Measurements from ENCODE around the gene ITCH.
"Not testable (repeated sequence)": the region's sequence is repeated elsewhere in the genome, so short reads cannot be mapped to it uniquely, and the experiment has no call there.

ITCH gene

GRCh38 chr20:34461779-34462087 is 98.7 kb downstream of the ITCH start:
- DNase-seq (ENCODE audit: low read depth): no peak

- DNase-seq (ENCODE audit: low read depth): no peak
Measured at GRCh38 chr20:34468951-34469350, 105.9 kb downstream of the ITCH start.

- no peak for DNase-seq (ENCODE audit: low read depth)
Measured at GRCh38 chr20:34472246-34472925, 109.3 kb downstream of the ITCH start.

- no peak for DNase-seq (ENCODE audit: low read depth)
Measured at GRCh38 chr20:34473262-34473883, 110.3 kb downstream of the ITCH start.

- DNase-seq (ENCODE audit: low read depth): peak; percentile 8
Measured at GRCh38 chr20:34475979-34476736, 113.1 kb downstream of the ITCH start.

GRCh38 chr20:34479627-34480026 is 116.6 kb downstream of the ITCH start:
- DNase-seq (ENCODE audit: low read depth): no peak

- DNase-seq (ENCODE audit: low read depth): not testable (repeated sequence)
Measured at GRCh38 chr20:34482154-34482553, 119.1 kb downstream of the ITCH start.

GRCh38 chr20:34483585-34484220 is 120.6 kb downstream of the ITCH start:
- DNase-seq (ENCODE audit: low read depth): not testable (repeated sequence)

GRCh38 chr20:34485068-34485634 is 122.1 kb downstream of the ITCH start:
- no peak for DNase-seq (ENCODE audit: low read depth)

GRCh38 chr20:34491226-34491931 is 128.3 kb downstream of the ITCH start:
- DNase-seq (ENCODE audit: low read depth): no peak

- DNase-seq (ENCODE audit: low read depth): no peak
Measured at GRCh38 chr20:34491932-34492509, 128.9 kb downstream of the ITCH start.

- DNase-seq (ENCODE audit: low read depth): no peak
Measured at GRCh38 chr20:34493646-34494045, 130.6 kb downstream of the ITCH start.

GRCh38 chr20:34495307-34495706 is 132.2 kb downstream of the ITCH start:
- DNase-seq (ENCODE audit: low read depth): no peak

GRCh38 chr20:34495916-34496315 is 132.8 kb downstream of the ITCH start:
- no peak for DNase-seq (ENCODE audit: low read depth)

GRCh38 chr20:34497596-34497995 is 134.5 kb downstream of the ITCH start:
- DNase-seq (ENCODE audit: low read depth): not testable (repeated sequence)

GRCh38 chr20:34500823-34501222 is 137.8 kb downstream of the ITCH start:
- DNase-seq (ENCODE audit: low read depth): no peak

- DNase-seq (ENCODE audit: low read depth): no peak
Measured at GRCh38 chr20:34506480-34506879, 143.4 kb downstream of the ITCH start.

- DNase-seq (ENCODE audit: low read depth): no peak
Measured at GRCh38 chr20:34507702-34508413, 144.8 kb downstream of the ITCH start.

GRCh38 chr20:34510575-34510974 is 147.5 kb downstream of the ITCH start:
- no peak for DNase-seq (ENCODE audit: low read depth)

GRCh38 chr20:34511891-34512265 is 148.8 kb downstream of the ITCH start:
- no peak for DNase-seq (ENCODE audit: low read depth)
